Measurements from ENCODE around the gene DEPDC1.
A peak's percentile ranks its signal among the peaks of the same experiment; 100 is the strongest.
"Not testable (repeated sequence)": the region's sequence is repeated elsewhere in the genome, so short reads cannot be mapped to it uniquely, and the experiment has no call there.

Gene DEPDC1

DNA sequence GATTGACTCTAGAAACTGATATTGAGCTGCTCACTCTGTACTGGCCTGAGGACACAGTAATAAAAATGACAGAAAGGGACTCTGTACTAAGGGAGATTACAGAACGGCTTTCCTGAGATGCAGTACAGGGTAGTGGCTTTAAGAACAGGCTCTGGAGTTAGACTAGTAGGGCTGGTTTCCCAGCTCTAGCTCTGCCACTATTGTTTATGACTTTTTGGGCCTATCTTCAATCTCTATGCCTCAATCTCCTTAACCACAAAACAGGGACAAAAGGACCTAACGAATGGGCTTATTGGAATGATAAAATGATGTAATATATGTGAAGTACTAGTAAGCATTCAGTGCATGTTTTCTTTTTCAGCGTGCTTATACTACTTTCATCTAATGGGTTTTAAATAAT, 1.4 kb downstream of the DEPDC1 start:
- Histone ChIP-seq H2AFZ (ENCODE audit: low read depth, low read length) (no peak overlapping the region), H3K27me3 (ENCODE audit: insufficient read depth, low read length) (peaks cover 2% of the 10 kb centered on the region), H3K36me3 (ENCODE audit: insufficient read depth, low read length) (peaks cover 17% of the 10 kb centered on the region), H3K9me3 (ENCODE audit: low read length) (peaks cover 4% of the 10 kb centered on the region), H3K4me3 (ENCODE audit: low read length) (peak overlapping the region; percentile 94), H3K4me1 (ENCODE audit: insufficient read depth, low read length) (peaks cover 19% of the 10 kb centered on the region)

DNA sequence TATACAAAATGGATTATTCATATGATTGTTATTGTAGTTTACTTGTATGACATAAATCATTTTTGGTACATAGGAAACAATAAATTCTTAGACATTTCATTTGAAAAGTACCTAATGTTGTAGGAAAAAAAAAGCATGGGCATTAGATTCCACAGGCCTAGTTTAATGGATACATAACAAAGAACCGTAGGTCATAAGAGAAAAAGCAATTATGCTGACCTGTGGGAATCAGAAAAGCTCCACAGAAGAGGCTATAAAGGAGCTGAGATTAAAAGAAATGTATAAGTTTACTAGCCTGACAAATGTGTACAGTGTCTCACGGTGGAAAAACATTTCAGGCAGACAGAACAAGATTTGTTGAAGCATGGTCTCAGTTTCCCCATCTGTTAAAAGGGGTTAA, 3.7 kb downstream of the DEPDC1 start:
- Histone ChIP-seq H2AFZ (ENCODE audit: low read depth, low read length) (no peak overlapping the region), H3K36me3 (ENCODE audit: insufficient read depth, low read length) (peaks cover 31% of the 10 kb centered on the region), H3K9me3 (ENCODE audit: low read length) (peaks cover 7% of the 10 kb centered on the region), H3K4me1 (ENCODE audit: insufficient read depth, low read length) (peaks cover 19% of the 10 kb centered on the region), H3K27me3 (ENCODE audit: insufficient read depth, low read length) (peaks cover 2% of the 10 kb centered on the region), H3K4me3 (ENCODE audit: low read length) (no peak overlapping the region)

DNA sequence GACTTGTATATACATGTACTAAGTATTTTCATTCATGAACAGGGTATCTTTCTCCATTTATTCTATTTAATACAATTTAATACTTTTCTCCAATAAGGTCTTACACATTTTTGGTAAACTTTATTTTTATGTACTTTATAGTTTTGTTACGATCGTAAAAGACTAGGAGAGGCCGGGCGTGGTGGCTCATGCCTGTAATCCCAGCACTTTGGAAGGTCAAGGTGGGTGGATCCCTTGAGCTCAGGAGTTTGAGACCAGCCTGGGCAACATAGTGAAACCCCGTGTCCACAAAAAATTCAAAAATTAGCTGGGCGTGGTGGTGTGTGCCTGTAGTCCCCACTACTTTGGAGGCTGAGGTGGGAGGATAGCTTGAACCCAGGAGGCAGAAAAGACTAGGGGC, 4.6 kb downstream of the DEPDC1 start:
- not testable (repeated sequence) for H2AFZ ChIP-seq (ENCODE audit: low read depth, low read length); H3K27me3 ChIP-seq (ENCODE audit: insufficient read depth, low read length); H3K4me3 ChIP-seq (ENCODE audit: low read length); H3K9me3 ChIP-seq (ENCODE audit: low read length)
- Histone ChIP-seq H3K36me3 (ENCODE audit: insufficient read depth, low read length) (peaks cover 40% of the 10 kb centered on the region), H3K4me1 (ENCODE audit: insufficient read depth, low read length) (peaks cover 12% of the 10 kb centered on the region)

DNA sequence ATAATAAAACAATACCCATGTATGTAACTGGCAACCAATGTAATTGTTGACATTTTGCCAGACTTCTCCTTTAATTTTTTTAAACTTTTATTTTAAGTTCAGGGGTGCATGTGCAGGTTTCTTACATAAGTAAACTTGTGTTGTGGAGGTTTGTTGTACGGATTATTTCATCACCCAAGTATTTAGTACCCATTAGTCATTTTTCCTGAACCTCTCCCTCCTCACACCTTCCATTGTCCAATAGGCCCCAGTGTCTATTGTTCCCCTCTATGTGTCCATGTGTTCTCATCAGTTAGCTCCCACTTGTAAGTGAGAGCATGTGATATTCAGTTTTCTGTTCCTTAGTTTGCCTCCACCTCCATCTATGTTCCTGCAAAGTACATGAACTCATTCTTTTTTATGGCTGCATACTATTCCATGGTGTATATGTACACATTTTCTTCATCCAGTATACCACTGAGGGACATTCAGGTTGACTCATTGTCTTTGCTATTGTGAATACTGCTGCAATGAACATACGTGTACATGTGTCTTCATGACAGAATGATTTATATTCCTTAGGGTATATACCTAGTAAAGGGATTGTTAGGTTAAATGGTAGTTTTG, 6.7 kb downstream of the DEPDC1 start:
- Histone ChIP-seq H3K36me3 (ENCODE audit: insufficient read depth, low read length) (peaks cover 55% of the 10 kb centered on the region), H3K4me3 (ENCODE audit: low read length) (no peak overlapping the region), H2AFZ (ENCODE audit: low read depth, low read length) (no peak overlapping the region), H3K9me3 (ENCODE audit: low read length) (peaks cover 7% of the 10 kb centered on the region), H3K4me1 (ENCODE audit: insufficient read depth, low read length) (peaks cover under 1% of the 10 kb centered on the region), H3K27me3 (ENCODE audit: insufficient read depth, low read length) (no peaks in the 10 kb centered on the region)

DNA sequence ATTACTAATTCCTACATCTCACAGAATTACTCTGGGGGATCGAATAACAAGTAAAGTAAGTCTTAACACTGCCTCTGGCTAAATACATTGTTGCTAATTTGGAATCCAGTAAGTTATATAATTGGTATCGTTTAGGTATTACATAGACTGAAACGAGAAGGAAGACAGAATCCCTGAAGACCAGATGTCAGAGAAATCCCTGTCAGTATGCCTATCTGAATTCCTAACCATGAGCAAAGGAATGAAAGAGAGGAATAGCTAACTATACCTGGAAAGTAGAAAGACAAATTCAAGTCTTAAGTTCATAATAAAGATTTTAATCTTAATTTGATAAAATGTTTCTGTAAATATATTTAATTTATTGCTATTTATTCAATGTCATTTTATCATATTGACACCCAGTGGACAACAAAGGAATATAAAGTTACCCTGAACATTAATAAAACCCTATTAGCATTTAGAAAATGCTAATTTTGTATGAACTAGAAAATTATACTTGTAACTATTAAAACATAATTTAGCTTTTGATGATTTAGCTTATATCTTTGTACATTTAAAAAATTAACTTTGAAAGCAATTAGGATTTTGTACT, 11.4 kb downstream of the DEPDC1 start:
- Histone ChIP-seq H3K4me1 (ENCODE audit: insufficient read depth, low read length) (no peaks in the 10 kb centered on the region), H2AFZ (ENCODE audit: low read depth, low read length) (no peak overlapping the region), H3K9me3 (ENCODE audit: low read length) (peaks cover 3% of the 10 kb centered on the region)

DNA sequence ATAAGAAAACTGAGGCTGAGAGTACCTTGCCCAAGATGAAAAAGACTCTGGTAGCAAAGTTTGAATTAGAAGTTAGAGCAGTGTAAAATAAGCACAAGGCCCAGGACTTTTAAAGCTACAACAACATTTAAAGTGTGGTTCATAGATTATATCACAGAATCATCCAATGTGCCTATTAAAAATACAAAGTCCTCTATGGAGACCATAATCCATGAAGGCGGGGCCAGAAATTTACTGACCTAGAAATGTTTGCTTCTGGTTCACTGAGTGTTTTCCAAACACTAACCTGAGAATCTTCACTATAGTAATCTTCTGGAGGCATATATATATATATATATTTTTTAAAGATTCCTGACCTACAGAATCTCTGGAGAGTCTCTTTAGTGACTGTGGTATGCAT, 12.3 kb downstream of the DEPDC1 start:
- Histone ChIP-seq H3K9me3 (ENCODE audit: low read length) (no peaks in the 10 kb centered on the region), H2AFZ (ENCODE audit: low read depth, low read length) (no peak overlapping the region), H3K36me3 (ENCODE audit: insufficient read depth, low read length) (peaks cover 73% of the 10 kb centered on the region), H3K4me3 (ENCODE audit: low read length) (no peak overlapping the region), H3K4me1 (ENCODE audit: insufficient read depth, low read length) (no peaks in the 10 kb centered on the region), H3K27me3 (ENCODE audit: insufficient read depth, low read length) (no peaks in the 10 kb centered on the region)

More for the DNA sequence above, 11.4 kb downstream of the DEPDC1 start:
- H3K27me3 ChIP-seq (ENCODE audit: insufficient read depth, low read length) = no peaks in the 10 kb centered on the region
- H3K4me3 ChIP-seq (ENCODE audit: low read length) = no peak overlapping the region
- H3K36me3 ChIP-seq (ENCODE audit: insufficient read depth, low read length) = peaks cover 72% of the 10 kb centered on the region

DNA sequence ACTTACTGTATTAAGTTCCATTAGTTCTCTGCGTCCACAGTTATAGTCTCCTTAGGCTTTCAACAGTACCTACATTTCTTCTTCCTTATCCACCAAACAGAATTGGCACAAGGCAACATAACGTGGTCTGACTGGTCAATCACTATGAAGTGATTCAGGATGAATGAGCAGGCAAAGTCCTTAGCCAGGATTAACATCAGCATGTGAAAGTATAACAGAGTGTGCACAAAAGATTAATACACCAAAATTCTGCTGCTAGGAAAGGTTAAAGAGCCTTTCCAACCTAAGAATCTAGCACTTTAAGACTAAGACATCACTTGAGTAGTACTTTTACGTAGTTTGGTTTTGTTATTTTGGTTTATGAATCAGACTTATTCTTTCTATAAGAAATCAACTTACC, 15.8 kb downstream of the DEPDC1 start:
- Histone ChIP-seq H3K4me3 (ENCODE audit: low read length) (no peak overlapping the region), H3K36me3 (ENCODE audit: insufficient read depth, low read length) (peaks cover 76% of the 10 kb centered on the region), H3K9me3 (ENCODE audit: low read length) (no peaks in the 10 kb centered on the region), H2AFZ (ENCODE audit: low read depth, low read length) (no peak overlapping the region), H3K4me1 (ENCODE audit: insufficient read depth, low read length) (no peaks in the 10 kb centered on the region), H3K27me3 (ENCODE audit: insufficient read depth, low read length) (no peaks in the 10 kb centered on the region)

DNA sequence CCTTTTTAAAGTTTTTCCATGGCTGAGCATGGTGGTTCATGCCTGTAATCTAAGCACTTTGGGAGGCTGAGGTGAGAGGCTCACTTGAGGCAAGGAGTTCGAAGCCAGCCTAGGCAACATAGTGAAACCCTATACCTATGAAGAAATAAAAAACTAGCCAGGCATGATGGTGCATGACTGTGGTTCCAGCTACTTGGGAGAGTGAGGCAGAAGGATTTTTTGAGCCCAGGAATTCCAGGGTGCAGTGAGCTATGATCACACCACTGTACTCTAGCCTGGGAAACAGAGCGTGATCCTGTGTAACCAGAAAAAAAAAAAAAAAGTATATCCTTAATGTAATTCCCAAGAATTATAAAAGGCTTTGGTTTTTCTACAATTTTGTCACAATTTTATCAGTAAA, 17.4 kb downstream of the DEPDC1 start:
- Histone ChIP-seq H3K9me3 (ENCODE audit: low read length) (no peaks in the 10 kb centered on the region), H3K36me3 (ENCODE audit: insufficient read depth, low read length) (peaks cover 72% of the 10 kb centered on the region), H3K4me1 (ENCODE audit: insufficient read depth, low read length) (no peaks in the 10 kb centered on the region)

DNA sequence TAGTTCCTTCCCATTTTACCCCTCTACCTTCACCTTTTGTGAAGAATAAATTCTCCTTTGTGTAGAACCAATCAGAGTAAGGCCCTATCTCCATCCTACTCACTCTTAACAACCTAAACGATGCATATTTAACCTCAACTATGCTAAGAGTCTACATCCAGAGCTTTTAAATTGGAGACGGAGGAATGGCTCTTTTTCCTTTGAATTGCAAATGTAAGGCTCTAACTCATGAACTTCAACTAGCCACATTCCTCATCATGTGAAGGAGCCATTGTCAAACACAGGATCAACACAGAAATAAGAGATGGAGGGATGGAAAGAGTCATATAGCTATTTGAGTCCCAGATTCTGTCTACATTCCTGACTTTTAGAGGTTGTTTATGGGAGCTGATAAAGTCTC, 18.2 kb downstream of the DEPDC1 start:
- Histone ChIP-seq H3K4me1 (ENCODE audit: insufficient read depth, low read length) (no peaks in the 10 kb centered on the region), H2AFZ (ENCODE audit: low read depth, low read length) (no peak overlapping the region), H3K36me3 (ENCODE audit: insufficient read depth, low read length) (peaks cover 66% of the 10 kb centered on the region), H3K9me3 (ENCODE audit: low read length) (no peaks in the 10 kb centered on the region), H3K4me3 (ENCODE audit: low read length) (no peak overlapping the region), H3K27me3 (ENCODE audit: insufficient read depth, low read length) (no peaks in the 10 kb centered on the region)

More for the DNA sequence above, 17.4 kb downstream of the DEPDC1 start:
- no peaks in the 10 kb centered on the region for H3K27me3 ChIP-seq (ENCODE audit: insufficient read depth, low read length)
- H2AFZ ChIP-seq (ENCODE audit: low read depth, low read length) = no peak overlapping the region
- no peak overlapping the region for H3K4me3 ChIP-seq (ENCODE audit: low read length)

DNA sequence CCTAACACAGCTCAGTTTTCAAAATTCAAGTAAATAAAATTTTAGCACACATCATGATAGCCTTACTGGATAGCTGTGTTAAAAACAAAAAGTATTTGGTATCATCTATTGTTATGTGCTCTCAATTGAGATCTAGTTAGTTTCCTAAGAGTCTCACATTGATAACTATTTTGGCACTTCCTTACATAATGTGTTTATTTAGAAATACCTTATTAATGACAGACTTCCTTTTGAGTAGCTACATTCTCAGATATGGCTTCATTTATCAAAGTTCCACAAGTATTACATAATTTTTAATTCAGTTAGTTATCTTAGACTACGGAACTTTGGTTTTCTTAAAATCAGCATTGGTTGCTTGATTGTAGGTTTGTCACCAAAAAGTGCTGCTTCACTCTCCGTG, 20.3 kb downstream of the DEPDC1 start:
- not testable (repeated sequence) for H2AFZ ChIP-seq (ENCODE audit: low read depth, low read length); H3K27me3 ChIP-seq (ENCODE audit: insufficient read depth, low read length); H3K9me3 ChIP-seq (ENCODE audit: low read length); H3K4me3 ChIP-seq (ENCODE audit: low read length); H3K4me1 ChIP-seq (ENCODE audit: insufficient read depth, low read length)
- peaks cover 50% of the 10 kb centered on the region for H3K36me3 ChIP-seq (ENCODE audit: insufficient read depth, low read length)

DNA sequence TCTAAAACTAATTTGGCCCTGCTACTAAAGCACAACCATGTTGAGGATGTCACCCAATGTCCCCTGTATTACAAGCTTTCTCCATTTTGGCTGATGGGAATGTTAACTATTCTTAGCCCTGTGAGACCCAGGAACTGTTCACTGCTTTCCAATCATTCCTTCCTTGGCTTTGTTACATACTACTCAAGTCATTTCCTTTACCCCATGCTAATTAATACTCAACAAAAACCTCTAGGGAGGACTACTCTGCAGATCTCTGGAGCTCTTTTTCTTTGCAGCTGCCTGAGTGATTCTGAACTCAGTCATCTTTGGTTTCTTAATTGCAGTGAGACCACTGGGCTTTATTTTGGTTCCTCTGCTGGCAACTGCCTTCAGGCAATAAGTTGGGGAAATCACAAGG, 23.8 kb downstream of the DEPDC1 start:
- Histone ChIP-seq H3K36me3 (ENCODE audit: insufficient read depth, low read length) (peaks cover 19% of the 10 kb centered on the region), H3K4me3 (ENCODE audit: low read length) (no peak overlapping the region), H3K4me1 (ENCODE audit: insufficient read depth, low read length) (no peaks in the 10 kb centered on the region), H3K9me3 (ENCODE audit: low read length) (no peaks in the 10 kb centered on the region), H2AFZ (ENCODE audit: low read depth, low read length) (no peak overlapping the region), H3K27me3 (ENCODE audit: insufficient read depth, low read length) (no peaks in the 10 kb centered on the region)

DNA sequence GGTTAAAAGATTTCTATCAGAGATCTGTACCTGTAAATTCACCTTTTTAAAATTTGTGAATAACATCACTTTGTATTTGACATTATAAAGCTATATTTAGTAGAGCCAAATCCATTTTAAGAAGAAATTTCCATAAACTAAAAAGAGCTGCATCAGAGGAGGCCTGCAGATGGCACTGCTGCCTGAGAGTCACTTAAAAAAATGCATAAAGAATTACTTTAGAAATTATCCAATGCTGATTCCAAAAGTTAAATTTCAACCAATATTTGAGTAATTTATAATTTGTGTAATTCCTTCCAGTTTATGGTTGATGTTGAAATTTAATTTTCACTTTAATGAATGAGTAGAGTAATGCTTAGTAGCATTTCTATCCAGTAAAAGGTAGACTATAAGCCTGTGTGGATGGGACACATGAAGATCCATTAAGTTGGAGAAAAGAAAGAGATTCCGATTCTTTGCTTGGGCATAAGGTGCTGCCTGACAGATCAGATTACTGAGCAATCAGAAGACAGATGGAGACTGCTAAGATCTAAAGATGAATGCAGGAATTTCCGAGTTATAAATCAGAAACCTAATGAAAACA, 26.4 kb downstream of the DEPDC1 start:
- Histone ChIP-seq H3K27me3 (ENCODE audit: insufficient read depth, low read length) (no peaks in the 10 kb centered on the region), H3K9me3 (ENCODE audit: low read length) (no peaks in the 10 kb centered on the region), H3K4me3 (ENCODE audit: low read length) (no peak overlapping the region), H3K4me1 (ENCODE audit: insufficient read depth, low read length) (peaks cover 3% of the 10 kb centered on the region), H3K36me3 (ENCODE audit: insufficient read depth, low read length) (peaks cover under 1% of the 10 kb centered on the region), H2AFZ (ENCODE audit: low read depth, low read length) (no peak overlapping the region)

DNA sequence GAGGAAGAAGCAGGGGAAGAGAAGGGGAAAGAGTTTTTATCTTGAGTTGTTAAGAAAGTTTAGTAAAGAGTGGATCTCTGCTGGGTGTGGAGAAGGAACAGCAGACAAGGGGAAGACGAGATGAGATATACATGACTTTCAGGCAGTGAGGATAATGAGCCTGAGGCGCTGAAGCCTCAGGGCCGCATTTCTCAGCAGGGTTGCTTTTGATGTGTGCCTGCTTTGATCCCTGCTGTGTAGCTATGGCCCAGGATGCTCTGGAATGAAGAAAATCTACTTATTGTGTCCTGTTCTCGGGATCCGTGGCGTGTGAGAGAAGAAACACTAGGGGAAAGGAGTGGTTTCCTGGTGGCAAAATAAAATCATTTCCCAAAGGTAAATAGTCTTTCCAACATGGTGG, 32.0 kb downstream of the DEPDC1 start:
- peaks cover 14% of the 10 kb centered on the region for H3K4me1 ChIP-seq (ENCODE audit: insufficient read depth, low read length)
- H3K36me3 ChIP-seq (ENCODE audit: insufficient read depth, low read length) = no peaks in the 10 kb centered on the region
- no peak overlapping the region for H3K4me3 ChIP-seq (ENCODE audit: low read length)
- no peaks in the 10 kb centered on the region for H3K9me3 ChIP-seq (ENCODE audit: low read length)
- H3K27me3 ChIP-seq (ENCODE audit: insufficient read depth, low read length) = no peaks in the 10 kb centered on the region
- H2AFZ ChIP-seq (ENCODE audit: low read depth, low read length) = no peak overlapping the region

DNA sequence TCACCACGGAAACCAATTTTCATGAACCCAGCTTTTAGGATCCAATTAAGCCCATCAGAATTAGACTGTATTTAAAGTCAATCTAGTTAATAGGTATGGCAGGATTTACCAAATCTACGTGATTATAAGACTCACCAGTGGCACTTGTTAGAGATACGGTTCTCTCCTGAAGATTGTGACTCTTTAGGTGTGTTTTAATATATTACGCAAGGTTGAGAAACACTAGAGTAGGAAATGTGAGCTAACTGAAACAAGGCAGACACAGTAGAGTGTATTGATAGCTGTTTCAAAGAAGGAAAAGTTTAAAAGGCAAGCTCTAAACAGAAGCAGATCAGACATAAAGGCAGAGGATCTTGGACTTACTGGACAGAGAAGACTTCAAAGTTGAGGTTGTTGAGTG, 35.9 kb downstream of the DEPDC1 start:
- no peak overlapping the region for H2AFZ ChIP-seq (ENCODE audit: low read depth, low read length)
- H3K4me3 ChIP-seq (ENCODE audit: low read length) = no peak overlapping the region
- no peaks in the 10 kb centered on the region for H3K27me3 ChIP-seq (ENCODE audit: insufficient read depth, low read length)
- H3K4me1 ChIP-seq (ENCODE audit: insufficient read depth, low read length) = peaks cover 14% of the 10 kb centered on the region
- H3K9me3 ChIP-seq (ENCODE audit: low read length) = no peaks in the 10 kb centered on the region
- no peaks in the 10 kb centered on the region for H3K36me3 ChIP-seq (ENCODE audit: insufficient read depth, low read length)
